GM21381 (cell line): ENCODE measurements around the gene C6orf47.
A peak's percentile ranks its signal among the peaks of the same experiment; 100 is the strongest.

Experiments
- ATAC-seq: cut with Tn5 transposase; IDR thresholded peaks from one replicate; pipeline ENCODE4 v1.9.1; 2021; ENCODE audit warnings: mild to moderate bottlenecking, moderate library complexity; ENCODE audit not compliant: unreplicated experiment

The C6orf47 gene

GRCh38 chr6:31661262-31662123, 915 bp upstream of the C6orf47 start:
- ATAC-seq = no peak

GRCh38 chr6:31659649-31660380, 763 bp downstream of the C6orf47 start:
- ATAC-seq = no peak

GRCh38 chr6:31658983-31659648, 1.5 kb downstream of the C6orf47 start:
- no peak for ATAC-seq

- no peak for ATAC-seq
These were observed 2.4 kb downstream of the C6orf47 start for GRCh38 chr6:31658158-31658688.

GRCh38 chr6:31657406-31658157, 3.0 kb downstream of the C6orf47 start:
- ATAC-seq = no peak

- ATAC-seq = no peak
These were observed 5.0 kb downstream of the C6orf47 start, which contains the start of gene APOM for GRCh38 chr6:31655349-31656237. TSS of gene APOM (plus strand) at chr6:31655894. CDS start at chr6:31655967, 73 bp downstream.

- ATAC-seq = no peak
These were observed 5.8 kb downstream of the C6orf47 start for GRCh38 chr6:31654574-31655348.

- peak; percentile 54 for ATAC-seq
These were observed 7.5 kb downstream of the C6orf47 start for GRCh38 chr6:31652925-31653724.

- peak; percentile 28 for ATAC-seq
These were observed 8.9 kb downstream of the C6orf47 start for GRCh38 chr6:31651602-31652191.

- ATAC-seq = no peak
These were observed 15.3 kb downstream of the C6orf47 start for GRCh38 chr6:31645325-31645724.

GRCh38 chr6:31643818-31644454, 16.6 kb downstream of the C6orf47 start:
- ATAC-seq = no peak

GRCh38 chr6:31642798-31643570, 17.6 kb downstream of the C6orf47 start:
- no peak for ATAC-seq

- ATAC-seq = no peak
These were observed 19.2 kb downstream of the C6orf47 start for GRCh38 chr6:31641370-31641769.

- ATAC-seq = no peak
These were observed 20.0 kb downstream of the C6orf47 start for GRCh38 chr6:31640612-31641011.

- ATAC-seq = no peak
These were observed 21.1 kb downstream of the C6orf47 start for GRCh38 chr6:31639449-31639861.

GRCh38 chr6:31639043-31639442, 21.5 kb downstream of the C6orf47 start:
- ATAC-seq = no peak
